HUES64 (cell line): ENCODE results near the gene TMPRSS3.

Experiments
- H3K27ac ChIP-seq: 2 replicates; pipeline ENCODE4 v1.7.0; 2013; ENCODE audit warnings: low read depth, low read length, inconsistent platforms
- H3K27me3 ChIP-seq: 2 replicates; pipeline ENCODE4 v1.6.1; 2013; ENCODE audit warnings: mild to moderate bottlenecking, low read length; ENCODE audit not compliant: insufficient read depth
- H3K36me3 ChIP-seq: 2 replicates; pipeline ENCODE4 v1.6.1; 2013; ENCODE audit warnings: mild to moderate bottlenecking, low read length; ENCODE audit not compliant: insufficient read depth
- H3K4me1 ChIP-seq: 2 replicates; pipeline ENCODE4 v1.6.1; 2013; ENCODE audit warnings: mild to moderate bottlenecking, low read length, moderate library complexity; ENCODE audit not compliant: insufficient read depth
- H3K4me3 ChIP-seq: 2 replicates; pipeline ENCODE4 v1.5.1; 2013; ENCODE audit warnings: mild to moderate bottlenecking, low read length, moderate library complexity
- H3K9ac ChIP-seq: 2 replicates; pipeline ENCODE4 v1.6.1; 2013; ENCODE audit warnings: mild to moderate bottlenecking, low read depth, low read length
- H3K9me3 ChIP-seq: 2 replicates; pipeline ENCODE4 v1.6.1; 2013; ENCODE audit warnings: low read depth, low read length; ENCODE audit not compliant: insufficient read depth
- WGBS: fragments of 150-250, 120-280 bp; methylation state at CpG from one replicate; pipeline ENCODE4 v1.1.7; 2013; ENCODE audit warnings: missing lambda C conversion rate; 5-methylcytosine and 5-hydroxymethylcytosine counted together

Gene TMPRSS3

GRCh38 chr21:42347601-42348327 lies 48.1 kb downstream of the TMPRSS3 start:
- no peaks in the 10 kb centered on the region for H3K36me3 ChIP-seq
- no peak overlapping the region for H3K4me3 ChIP-seq
- H3K4me1 ChIP-seq: no peaks in the 10 kb centered on the region
- no peaks in the 10 kb centered on the region for H3K27me3 ChIP-seq
- no peak overlapping the region for H3K9ac ChIP-seq
- no peaks in the 10 kb centered on the region for H3K9me3 ChIP-seq
- no peak overlapping the region for H3K27ac ChIP-seq
- 93% methylated on average over 30 of the region's 30 CpGs for WGBS

- no peaks in the 10 kb centered on the region for H3K4me1 ChIP-seq
- no peaks in the 10 kb centered on the region for H3K27me3 ChIP-seq
- no peak overlapping the region for H3K9ac ChIP-seq
- WGBS: 95% methylated on average over 30 of the region's 30 CpGs
- no peaks in the 10 kb centered on the region for H3K36me3 ChIP-seq
- no peak overlapping the region for H3K27ac ChIP-seq
- no peak overlapping the region for H3K4me3 ChIP-seq
- H3K9me3 ChIP-seq: no peaks in the 10 kb centered on the region
Measured at GRCh38 chr21:42346866-42347600, 48.8 kb downstream of the TMPRSS3 start.

GRCh38 chr21:42346441-42346840 lies 49.4 kb downstream of the TMPRSS3 start:
- Histone ChIP-seq H3K27ac (no peak overlapping the region), H3K36me3 (no peaks in the 10 kb centered on the region)
- 96% methylated on average over 9 of the region's 9 CpGs for WGBS

GRCh38 chr21:42344631-42345030 lies 51.2 kb downstream of the TMPRSS3 start:
- H3K27me3 ChIP-seq: no peaks in the 10 kb centered on the region
- no peak overlapping the region for H3K9ac ChIP-seq
- WGBS: 87% methylated on average over 4 of the region's 4 CpGs
- H3K9me3 ChIP-seq: no peaks in the 10 kb centered on the region
- no peaks in the 10 kb centered on the region for H3K36me3 ChIP-seq
- H3K4me1 ChIP-seq: no peaks in the 10 kb centered on the region
- H3K27ac ChIP-seq: no peak overlapping the region
- no peak overlapping the region for H3K4me3 ChIP-seq

More at GRCh38 chr21:42346441-42346840, 49.4 kb downstream of the TMPRSS3 start:
- H3K9ac ChIP-seq: no peak overlapping the region
- no peaks in the 10 kb centered on the region for H3K9me3 ChIP-seq
- H3K4me1 ChIP-seq: no peaks in the 10 kb centered on the region
- no peak overlapping the region for H3K4me3 ChIP-seq
- H3K27me3 ChIP-seq: no peaks in the 10 kb centered on the region

- H3K4me1 ChIP-seq: no peaks in the 10 kb centered on the region
- H3K27ac ChIP-seq: no peak overlapping the region
- H3K9me3 ChIP-seq: no peaks in the 10 kb centered on the region
- no peak overlapping the region for H3K9ac ChIP-seq
- WGBS: 93% methylated on average over 11 of the region's 11 CpGs
- no peaks in the 10 kb centered on the region for H3K27me3 ChIP-seq
- no peak overlapping the region for H3K4me3 ChIP-seq
- H3K36me3 ChIP-seq: no peaks in the 10 kb centered on the region
Measured at GRCh38 chr21:42343963-42344510, 51.8 kb downstream of the TMPRSS3 start.

- Histone ChIP-seq H3K27me3 (no peaks in the 10 kb centered on the region), H3K27ac (no peak overlapping the region), H3K9me3 (no peaks in the 10 kb centered on the region), H3K4me1 (no peaks in the 10 kb centered on the region), H3K4me3 (no peak overlapping the region), H3K9ac (no peak overlapping the region), H3K36me3 (no peaks in the 10 kb centered on the region)
- 96% methylated on average over 6 of the region's 6 CpGs for WGBS
Measured at GRCh38 chr21:42343556-42343955, 52.3 kb downstream of the TMPRSS3 start.

GRCh38 chr21:42343101-42343500 lies 52.8 kb downstream of the TMPRSS3 start:
- 77% methylated on average over 10 of the region's 10 CpGs for WGBS
- no peaks in the 10 kb centered on the region for H3K9me3 ChIP-seq
- H3K4me3 ChIP-seq: no peak overlapping the region
- no peaks in the 10 kb centered on the region for H3K27me3 ChIP-seq
- no peaks in the 10 kb centered on the region for H3K36me3 ChIP-seq
- no peak overlapping the region for H3K9ac ChIP-seq
- no peaks in the 10 kb centered on the region; the same call in 1 of the 2 replicates for H3K4me1 ChIP-seq
- H3K27ac ChIP-seq: no peak overlapping the region

- 95% methylated on average over 14 of the region's 15 CpGs for WGBS
- H3K9me3 ChIP-seq: no peaks in the 10 kb centered on the region
- peaks cover 3% of the 10 kb centered on the region; the same call in 1 of the 2 replicates for H3K4me1 ChIP-seq
- no peaks in the 10 kb centered on the region for H3K27me3 ChIP-seq
- no peak overlapping the region for H3K4me3 ChIP-seq
- no peaks in the 10 kb centered on the region for H3K36me3 ChIP-seq
- H3K27ac ChIP-seq: no peak overlapping the region
- H3K9ac ChIP-seq: no peak overlapping the region
Measured at GRCh38 chr21:42341776-42342542, 53.9 kb downstream of the TMPRSS3 start.

- Histone ChIP-seq H3K4me1 (peaks cover 17% of the 10 kb centered on the region), H3K4me3 (no peak overlapping the region), H3K9me3 (no peaks in the 10 kb centered on the region), H3K36me3 (no peaks in the 10 kb centered on the region), H3K9ac (no peak overlapping the region), H3K27ac (no peak overlapping the region), H3K27me3 (no peaks in the 10 kb centered on the region)
- 93% methylated on average over 24 of the region's 24 CpGs for WGBS
Measured at GRCh38 chr21:42340187-42341050, 55.4 kb downstream of the TMPRSS3 start.
